Suprapubic skin (tissue), 4 donors: ENCODE measurements around the gene FLAD1. TPM values are rescaled to one million over a fixed set of nuclear protein-coding genes. Genes with fewer than 3 reads are reported as not detected.

Source experiments
- DNase-seq, 2 donors: peaks; one replicate each; pipeline ENCODE4 v3.0.0-alpha.2; 2019; ENCODE audit warnings: low spot score in 2 of 2
- H3K27ac ChIP-seq: fragments of 200-600 bp; sonication (generic); one replicate; pipeline ENCODE4 v1.5.1; 2019
- H3K27me3 ChIP-seq: fragments of 200-600 bp; sonication (generic); one replicate; pipeline ENCODE4 v1.5.1; 2019
- H3K36me3 ChIP-seq: fragments of 200-600 bp; sonication (generic); one replicate; pipeline ENCODE4 v1.5.1; 2019
- H3K4me1 ChIP-seq: fragments of 200-600 bp; sonication (generic); one replicate; pipeline ENCODE4 v1.5.1; 2019
- H3K4me3 ChIP-seq: fragments of 200-600 bp; sonication (generic); one replicate; pipeline ENCODE4 v1.5.1; 2019; ENCODE audit warnings: mild to moderate bottlenecking
- H3K9me3 ChIP-seq: fragments of 200-600 bp; sonication (generic); one replicate; pipeline ENCODE4 v1.5.1; 2019
- CTCF ChIP-seq, 2 donors: fragments of 200-600 bp in 1 of 2; fragments of 450-650 bp in 1 of 2; sonication (generic) in 1 of 2; IDR thresholded peaks; one replicate each; pipeline ENCODE4 v1.5.1; 2016 to 2019; ENCODE audit warnings: antibody characterized with exemption in 2 of 2, mild to moderate bottlenecking in 1 of 2, moderate library complexity in 1 of 2
- EP300 ChIP-seq: sonication (generic); formaldehyde crosslinking; IDR thresholded peaks from one replicate; pipeline ENCODE4 v1.6.1; 2017; ENCODE audit warnings: antibody characterized with exemption
- POLR2A ChIP-seq, 2 donors: fragments of 450-650 bp; IDR thresholded peaks; one replicate each; pipeline ENCODE4 v1.6.1; 2017; ENCODE audit warnings: antibody characterized with exemption in 2 of 2, mild to moderate bottlenecking in 2 of 2, moderate library complexity in 2 of 2
- POLR2AphosphoS5 ChIP-seq, 3 donors: sonication (generic); formaldehyde crosslinking; IDR thresholded peaks; one replicate each; pipeline ENCODE4 v1.6.1; 2017; ENCODE audit warnings: antibody characterized with exemption in 3 of 3
- WGBS: methylation state at CpG from one replicate; pipeline ENCODE4 v1.1.5; 2018; 5-methylcytosine and 5-hydroxymethylcytosine counted together
- total RNA-seq, 4 donors: library from RNA; depleted of rRNA; stranded (reverse); fragments of >200 nt; gene quantifications; one replicate each; pipeline ENCODE4 v1.1.0, GENCODE V29; 2016

The FLAD1 gene
- total RNA-seq, 4 donors from 2014 or later = 42.0 to 59.7 (median 52.3) TPM

GRCh38 chr1:154960446-154961136 lies 22.6 kb upstream of the FLAD1 start:
- Histone ChIP-seq H3K4me1 (peaks cover 53% of the 10 kb centered on the region), H3K27me3 (no peaks in the 10 kb centered on the region)
- 26% methylated on average over 10 of the region's 10 CpGs for WGBS

GRCh38 chr1:154961207-154962155 lies 21.7 kb upstream of the FLAD1 start, which contains the start of gene PYGO2:
Gene PYGO2 (minus strand): TSS chr1:154961782. CDS start chr1:154961576, 206 bp downstream.
- peaks cover 55% of the 10 kb centered on the region for H3K36me3 ChIP-seq
- H3K27ac ChIP-seq = peak within 1 kb of the TSS; percentile 99
- TF ChIP-seq CTCF (IDR thresholded peaks at IDR 0.05) (peak; percentile 36 to 71), EP300 (no peak), POLR2AphosphoS5 (IDR thresholded peaks at IDR 0.05) (peak in 2 of 3 donors; percentile 54 to 76), POLR2A (IDR thresholded peaks at IDR 0.05) (peak in 1 of 2 donors; percentile 29)
- WGBS = under 1% methylated on average over 23 of the region's 93 CpGs
- H3K4me1 ChIP-seq = peaks cover 50% of the 10 kb centered on the region
- H3K9me3 ChIP-seq = no peaks in the 10 kb centered on the region
- no peaks in the 10 kb centered on the region for H3K27me3 ChIP-seq
- peak within 1 kb of the TSS; percentile 90 for H3K4me3 ChIP-seq
- DNase-seq = peak; percentile 88

More at GRCh38 chr1:154960446-154961136, 22.6 kb upstream of the FLAD1 start:
- Histone ChIP-seq H3K4me3 (peak overlapping the region; percentile 90), H3K36me3 (peaks cover 46% of the 10 kb centered on the region), H3K9me3 (no peaks in the 10 kb centered on the region), H3K27ac (peak overlapping the region; percentile 99)
- TF ChIP-seq POLR2A (IDR thresholded peaks at IDR 0.05) = no peak
- no peak for DNase-seq

- H3K4me1 ChIP-seq = peaks cover 42% of the 10 kb centered on the region
- no peaks in the 10 kb centered on the region for H3K9me3 ChIP-seq
- H3K4me3 ChIP-seq = peak overlapping the region; percentile 90
- peaks cover 62% of the 10 kb centered on the region for H3K36me3 ChIP-seq
- DNase-seq = no peak
- WGBS = 6% methylated on average over 11 of the region's 25 CpGs
- TF ChIP-seq POLR2AphosphoS5 (IDR thresholded peaks at IDR 0.05) = no peak
- no peak for TF ChIP-seq CTCF (IDR thresholded peaks at IDR 0.05)
- no peak for TF ChIP-seq EP300
- TF ChIP-seq POLR2A (IDR thresholded peaks at IDR 0.05) = no peak
- peak overlapping the region; percentile 99 for H3K27ac ChIP-seq
- no peaks in the 10 kb centered on the region for H3K27me3 ChIP-seq
Observed at GRCh38 chr1:154962156-154962749, 20.9 kb upstream of the FLAD1 start.

GRCh38 chr1:154962795-154963330 lies 20.3 kb upstream of the FLAD1 start:
- peak overlapping the region; percentile 99 for H3K27ac ChIP-seq
- TF ChIP-seq POLR2A (IDR thresholded peaks at IDR 0.05) (no peak), POLR2AphosphoS5 (IDR thresholded peaks at IDR 0.05) (no peak), EP300 (no peak), CTCF (IDR thresholded peaks at IDR 0.05) (no peak)
- 43% methylated on average over 6 of the region's 6 CpGs for WGBS

GRCh38 chr1:154963643-154964042 lies 19.5 kb upstream of the FLAD1 start:
- H3K27me3 ChIP-seq = no peaks in the 10 kb centered on the region
- 82% methylated on average over 8 of the region's 8 CpGs for WGBS
- H3K27ac ChIP-seq = no peak overlapping the region
- peaks cover 72% of the 10 kb centered on the region for H3K36me3 ChIP-seq
- H3K9me3 ChIP-seq = no peaks in the 10 kb centered on the region
- no peak for DNase-seq
- no peak overlapping the region for H3K4me3 ChIP-seq
- H3K4me1 ChIP-seq = peaks cover 46% of the 10 kb centered on the region
- TF ChIP-seq CTCF (IDR thresholded peaks at IDR 0.05) (no peak), POLR2A (IDR thresholded peaks at IDR 0.05) (no peak), POLR2AphosphoS5 (IDR thresholded peaks at IDR 0.05) (no peak), EP300 (no peak)

More at GRCh38 chr1:154962795-154963330, 20.3 kb upstream of the FLAD1 start:
- DNase-seq = no peak
- H3K36me3 ChIP-seq = peaks cover 68% of the 10 kb centered on the region
- no peaks in the 10 kb centered on the region for H3K27me3 ChIP-seq
- no peaks in the 10 kb centered on the region for H3K9me3 ChIP-seq
- peak overlapping the region; percentile 90 for H3K4me3 ChIP-seq
- H3K4me1 ChIP-seq = peaks cover 41% of the 10 kb centered on the region
